Right renal cortex interstitium (tissue), 3 donors: ENCODE results near the gene SUSD6. TPM values are rescaled to one million over a fixed set of nuclear protein-coding genes. Genes with fewer than 3 reads are reported as not detected.
"Not testable (repeated sequence)": the region's sequence is repeated elsewhere in the genome, so short reads cannot be mapped to it uniquely, and the experiment has no call there.

ENCODE experiments used
- DNase-seq, 3 donors: peaks; one replicate each; pipeline ENCODE4 v3.0.0-alpha.2; 2013; ENCODE audit warnings: low read depth in 3 of 3, low spot score in 2 of 3
- polyA plus RNA-seq, 3 donors: library from polyadenylated mRNA; unstranded; fragments of 120-200 nt; gene quantifications; one replicate each; pipeline ENCODE4 v1.2.1, GENCODE V29; 2013; ENCODE audit not compliant: insufficient read length in 3 of 3

Gene SUSD6
- polyA plus RNA-seq, 3 donors, result 20.2 to 22.0 (median 20.3) TPM

- no peak for DNase-seq
Observed at GRCh38 chr14:69692594-69692993, 81.2 kb downstream of the SUSD6 start.

- DNase-seq, result peak in 1 of 3 donors; percentile 52
Observed at GRCh38 chr14:69693145-69693544, 81.7 kb downstream of the SUSD6 start.

DNA sequence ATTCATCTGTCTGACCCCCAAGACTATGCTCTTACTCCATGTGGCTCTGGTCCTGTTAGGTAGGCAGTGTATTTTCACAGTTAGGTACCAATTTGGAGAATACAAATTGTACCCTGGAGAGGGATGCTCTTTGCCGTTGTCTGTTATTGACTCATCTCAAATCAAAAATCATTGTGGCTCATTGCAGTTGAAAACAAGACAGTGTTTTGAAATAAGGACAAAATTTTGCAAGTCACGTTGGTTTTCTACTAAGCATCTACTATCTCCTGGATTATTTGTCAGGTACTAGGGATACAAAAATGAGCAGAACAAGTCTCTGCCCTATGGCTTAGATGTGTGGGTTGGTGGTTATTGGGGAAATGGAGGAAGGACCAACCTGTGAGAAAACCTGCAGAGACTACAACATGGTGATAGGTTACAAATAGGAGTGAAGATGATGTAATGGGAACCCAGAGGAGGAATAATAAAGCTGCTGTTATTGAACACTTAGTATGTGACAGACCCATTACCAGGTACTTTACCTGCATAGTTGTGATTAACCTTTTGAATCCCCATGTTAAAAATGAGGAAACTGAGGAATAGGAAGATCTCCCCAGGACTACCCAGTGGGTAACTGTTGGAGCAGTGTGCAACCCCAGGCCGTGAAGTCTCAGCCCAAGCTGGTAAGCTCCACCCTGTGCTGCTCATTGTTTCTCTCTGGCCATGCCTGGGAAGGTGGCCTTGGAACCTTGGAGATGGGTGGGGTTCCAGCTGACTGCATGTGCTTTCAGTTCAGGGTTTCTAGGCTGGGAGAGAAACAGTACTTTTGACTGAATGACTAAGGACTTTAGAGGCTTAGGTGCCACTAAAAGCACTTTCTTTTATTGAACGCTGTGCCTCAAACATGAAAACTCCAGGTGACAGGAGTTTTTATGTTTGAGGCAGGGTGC is 82.7 kb downstream of the SUSD6 start:
- no peak for DNase-seq

DNA sequence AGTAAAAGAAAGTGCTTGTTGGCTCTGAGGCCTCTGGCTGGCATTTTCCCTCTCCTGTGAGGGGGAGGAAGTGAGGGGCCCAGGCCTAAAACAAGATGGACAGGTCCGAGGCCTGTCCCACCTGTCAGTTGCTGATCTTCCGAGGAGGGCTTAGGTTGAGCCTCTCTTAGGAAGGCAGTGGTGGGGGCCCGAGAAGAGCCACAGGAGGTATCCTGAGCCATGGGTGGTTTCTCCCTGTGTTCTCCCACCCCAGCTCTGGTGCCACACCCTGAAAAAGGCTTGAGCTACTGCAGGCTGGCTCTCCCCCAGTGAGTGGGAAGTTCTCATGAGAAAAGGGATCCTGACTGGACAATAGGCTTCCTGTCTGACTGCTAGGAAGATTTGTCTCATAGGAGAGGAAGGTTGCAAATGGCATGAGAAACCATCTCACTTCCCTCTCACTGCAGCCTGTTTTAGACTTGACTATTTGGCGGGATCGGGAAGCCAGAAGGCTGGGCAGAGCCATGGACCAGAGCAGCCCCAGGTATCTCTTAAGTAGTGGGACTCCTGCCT is 83.4 kb downstream of the SUSD6 start:
- DNase-seq, result no peak

- no peak for DNase-seq
Observed at GRCh38 chr14:69695322-69696203, 84.2 kb downstream of the SUSD6 start.

- DNase-seq, result no peak
Observed at GRCh38 chr14:69696204-69696527, 84.8 kb downstream of the SUSD6 start.

- no peak for DNase-seq
Observed at GRCh38 chr14:69696633-69697557, 85.5 kb downstream of the SUSD6 start.

DNA sequence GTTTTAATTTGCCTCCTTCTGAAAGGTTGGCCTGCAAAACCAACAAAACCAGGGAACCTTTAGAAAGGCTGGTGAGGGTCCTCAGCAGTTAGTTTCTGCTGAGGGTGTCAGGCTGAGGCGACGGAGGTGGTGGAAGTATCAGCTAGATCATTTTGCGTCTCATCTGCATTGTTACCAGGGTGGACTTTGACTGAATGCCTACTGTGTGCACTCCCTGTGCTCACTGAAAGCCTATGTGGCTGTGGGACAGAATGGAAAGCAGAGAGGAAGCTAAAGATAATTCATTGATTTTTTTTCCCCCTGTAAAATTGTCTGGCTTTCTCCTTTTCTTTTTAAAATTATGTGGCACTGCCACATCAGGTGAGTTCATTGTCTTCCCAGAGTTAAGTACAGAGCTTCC is 87.2 kb downstream of the SUSD6 start:
- DNase-seq, result no peak

GRCh38 chr14:69699243-69699642 is 87.8 kb downstream of the SUSD6 start:
- DNase-seq, result not testable (repeated sequence)

DNA sequence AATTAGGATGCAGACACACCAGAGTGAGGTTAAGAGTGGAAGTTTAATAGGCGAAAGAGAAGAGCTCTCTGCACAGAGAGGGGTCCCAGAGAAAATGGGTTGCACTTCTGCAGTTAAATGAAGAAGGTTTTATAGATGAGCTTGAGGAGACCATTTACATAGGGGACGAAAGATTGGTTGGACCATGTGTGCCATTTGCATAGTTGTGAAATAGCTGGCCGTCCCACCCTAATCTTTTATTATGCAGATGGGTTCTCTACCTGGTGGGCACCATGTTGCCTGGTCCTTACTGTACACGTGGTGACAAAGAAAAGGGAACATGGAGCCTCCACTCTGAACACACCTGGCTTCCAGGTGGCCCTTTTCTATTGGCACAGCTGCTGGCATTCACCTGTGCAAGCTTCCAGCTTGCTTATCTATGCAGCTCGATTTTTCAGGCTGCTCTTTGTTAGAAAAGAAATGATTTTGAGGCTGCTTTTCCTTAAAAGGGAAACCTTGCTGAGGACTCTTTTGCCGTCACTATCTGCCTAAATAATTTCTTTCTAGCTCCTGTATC is 88.4 kb downstream of the SUSD6 start:
- no peak for DNase-seq

- no peak for DNase-seq
Observed at GRCh38 chr14:69700575-69700974, 89.2 kb downstream of the SUSD6 start.

- no peak for DNase-seq
Observed at GRCh38 chr14:69701291-69701690, 89.9 kb downstream of the SUSD6 start.

DNA sequence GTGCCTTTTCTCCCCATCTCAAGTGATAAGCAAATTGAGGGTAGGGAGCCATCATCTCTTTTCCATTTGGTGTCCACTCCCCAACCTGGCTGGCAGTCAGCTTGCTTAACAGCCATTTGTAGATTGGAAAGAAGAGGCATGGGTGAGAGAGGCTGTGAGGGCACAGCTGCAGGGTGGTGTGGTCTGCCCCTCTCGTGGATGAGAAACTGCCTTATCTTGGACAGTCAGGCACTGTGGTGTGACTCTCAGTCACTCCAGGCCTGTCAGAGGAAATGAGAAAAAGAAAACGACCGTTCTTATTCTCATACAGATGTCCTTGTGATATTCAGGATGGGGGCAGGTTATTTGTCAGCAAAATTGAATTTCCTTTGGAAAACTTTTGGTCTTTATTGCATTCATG is 90.5 kb downstream of the SUSD6 start:
- no peak for DNase-seq

DNA sequence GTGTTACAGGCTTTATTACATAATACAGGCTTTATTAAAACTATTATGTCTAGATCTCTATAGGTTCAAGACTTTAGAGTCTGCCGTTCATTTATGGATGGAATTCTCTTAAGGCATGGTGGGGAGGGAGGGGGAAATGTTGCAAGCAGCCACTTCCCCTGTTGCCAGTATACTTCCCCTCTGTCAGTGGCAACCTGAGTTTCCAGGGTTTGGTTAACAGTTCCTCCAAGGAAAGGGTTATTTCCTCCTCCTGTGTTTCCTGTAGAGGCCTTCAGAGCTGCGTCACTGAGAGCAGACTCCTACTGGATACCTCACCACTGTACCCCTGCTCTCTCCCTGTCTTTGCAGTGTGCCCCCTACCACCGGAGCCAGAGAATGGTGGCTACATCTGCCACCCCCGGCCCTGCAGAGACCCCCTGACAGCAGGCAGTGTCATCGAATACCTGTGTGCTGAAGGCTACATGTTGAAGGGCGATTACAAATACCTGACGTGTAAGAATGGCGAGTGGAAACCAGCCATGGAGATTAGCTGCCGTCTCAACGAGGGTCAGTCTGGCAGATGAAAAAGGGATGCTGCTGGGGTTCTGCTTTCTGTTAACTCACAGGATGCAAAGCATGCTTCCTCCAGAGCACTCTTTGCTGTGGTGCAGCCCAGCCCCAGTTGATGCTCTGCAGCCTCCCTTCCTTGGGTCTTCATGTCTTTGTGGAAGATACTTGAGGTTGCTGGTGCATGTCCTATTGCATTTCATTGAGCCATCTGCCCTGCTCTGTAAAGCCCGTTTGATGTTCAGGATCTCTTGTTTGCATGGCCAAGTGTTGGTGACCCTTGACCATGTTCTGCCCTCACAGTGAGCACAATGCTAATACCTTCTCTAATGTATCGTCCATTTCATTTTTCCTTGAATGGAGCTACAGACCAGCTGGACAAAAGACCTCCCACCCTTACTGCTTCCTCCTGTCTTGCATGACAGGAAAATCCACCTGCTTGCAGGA is 91.9 kb downstream of the SUSD6 start:
- DNase-seq, result no peak

GRCh38 chr14:69704319-69704718 is 92.9 kb downstream of the SUSD6 start:
- no peak for DNase-seq

GRCh38 chr14:69705706-69706105 is 94.3 kb downstream of the SUSD6 start:
- DNase-seq, result no peak

DNA sequence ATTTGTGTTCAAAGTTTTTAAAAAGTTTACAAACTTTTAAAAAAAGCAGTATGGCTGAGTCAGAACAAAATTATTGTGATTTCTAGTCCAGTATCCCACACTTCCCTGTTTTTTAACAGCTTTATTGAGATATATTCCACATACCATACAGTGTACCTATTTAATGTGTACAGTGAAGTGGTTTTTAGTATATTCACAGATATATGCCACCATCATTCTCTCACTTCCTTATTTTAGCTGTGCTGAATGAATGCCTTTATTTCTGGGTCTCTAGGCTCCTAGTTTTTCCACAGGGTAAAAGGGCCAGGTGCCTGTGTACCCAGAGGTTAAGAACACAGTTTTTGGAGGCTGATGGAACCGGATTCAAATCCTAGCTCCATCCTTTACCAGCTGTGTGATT is 96.7 kb downstream of the SUSD6 start:
- DNase-seq, result no peak

- DNase-seq, result no peak
Observed at GRCh38 chr14:69708586-69709560, 97.5 kb downstream of the SUSD6 start.
